H1 (cell line): ENCODE data around the gene COL11A2. TPM values are rescaled to one million over a fixed set of nuclear protein-coding genes. Genes with fewer than 3 reads are reported as not detected.

Source experiments
- CTCF ChIA-PET: fragments of 300-600 bp; sonication (Branson Sonifier 250); formaldehyde crosslinking; loops from one replicate; lab custom pipeline; 2021; ENCODE audit not compliant: partially characterized antibody; lab: Charles Lee
- POLR2A ChIA-PET: fragments of 300-600 bp; sonication (Branson Sonifier 250); formaldehyde crosslinking; loops from one replicate; lab custom pipeline; 2021; ENCODE audit warnings: inconsistent platforms; ENCODE audit not compliant: partially characterized antibody; lab: Charles Lee
- DNase-seq, 2 experiments: peaks; one replicate each; pipeline versions ENCODE4 v3.0.0 to v3.0.0-alpha.2; 2010 to 2022; ENCODE audit warnings: low spot score in 2 of 2, low read depth in 1 of 2, mixed read lengths in 1 of 2
- FAIRE-seq: peaks from 2 replicates; lab custom pipeline; 2011; peaks lifted over from hg19 to GRCh38; lab: Jason Lieb, UNC
- H2AFZ ChIP-seq: 2 replicates; pipeline ENCODE4 v1.8.1; 2012; ENCODE audit warnings: low read length, inconsistent platforms
- H2AK5ac ChIP-seq: 2 replicates; pipeline ENCODE4 v1.6.1; 2013; ENCODE audit warnings: low read depth, low read length
- H2BK120ac ChIP-seq: replicated peaks from 2 replicates; pipeline ENCODE3; 2013; ENCODE audit warnings: low read depth, low read length, inconsistent platforms
- H2BK12ac ChIP-seq: 2 replicates; pipeline ENCODE4 v1.6.1; 2013; ENCODE audit warnings: low read depth, low read length
- H2BK15ac ChIP-seq: 2 replicates; pipeline ENCODE4 v1.6.1; 2013; ENCODE audit warnings: low read length
- H2BK20ac ChIP-seq: 2 replicates; pipeline ENCODE4 v1.6.1; 2013; ENCODE audit warnings: low read length
- H2BK5ac ChIP-seq: 2 replicates; pipeline ENCODE4 v1.6.1; 2013; ENCODE audit warnings: low read depth, low read length
- H3K14ac ChIP-seq: 2 replicates; pipeline ENCODE4 v1.6.1; 2013; ENCODE audit warnings: inconsistent platforms; ENCODE audit not compliant: insufficient read length
- H3K18ac ChIP-seq: 2 replicates; pipeline ENCODE4 v1.6.1; 2013; ENCODE audit warnings: low read length; ENCODE audit errors: extremely low read depth
- H3K23ac ChIP-seq: 2 replicates; pipeline ENCODE4 v1.6.1; 2013; ENCODE audit warnings: inconsistent platforms; ENCODE audit not compliant: insufficient read length
- H3K23me2 ChIP-seq: 2 replicates; pipeline ENCODE4 v1.6.1; 2013; ENCODE audit warnings: low read depth, low read length
- H3K27ac ChIP-seq: 2 replicates; pipeline ENCODE4 v1.6.1; 2011; ENCODE audit warnings: low read depth, low read length, inconsistent platforms
- H3K27me3 ChIP-seq, 4 experiments: replicated peaks in 1 of 4; 1 replicate in 1 of 4; 2 replicates in 3 of 4; pipeline versions ENCODE4 v1.6.1 to v1.8.1; 2011 to 2013; ENCODE audit warnings: low read length in 3 of 4, mild to moderate bottlenecking in 3 of 4, inconsistent platforms in 2 of 4, mixed read lengths in 2 of 4, moderate library complexity in 1 of 4; ENCODE audit not compliant: control insufficient read depth in 3 of 4, insufficient read depth in 3 of 4; ENCODE audit errors: extremely low read depth in 1 of 4
- H3K36me3 ChIP-seq, 4 experiments: 2 replicates each; pipeline versions ENCODE4 v1.6.1 to v1.8.1; 2011 to 2013; ENCODE audit warnings: mild to moderate bottlenecking in 4 of 4, low read length in 3 of 4, moderate library complexity in 2 of 4, control low read depth in 1 of 4, inconsistent platforms in 1 of 4; ENCODE audit not compliant: insufficient read depth in 4 of 4, control insufficient read depth in 2 of 4
- H3K4ac ChIP-seq: replicated peaks from 2 replicates; pipeline ENCODE3; 2013; ENCODE audit warnings: low read length, low read depth, mixed read lengths, inconsistent platforms; ENCODE audit not compliant: insufficient read length
- H3K4me1 ChIP-seq, 4 experiments: replicated peaks in 1 of 4; 1 replicate in 1 of 4; 2 replicates in 3 of 4; pipeline versions ENCODE4 v1.6.1 to v1.8.1; 2011 to 2013; ENCODE audit warnings: low read length in 3 of 4, inconsistent platforms in 2 of 4, mixed read lengths in 1 of 4; ENCODE audit not compliant: insufficient read depth in 4 of 4, control insufficient read depth in 3 of 4
- H3K4me2 ChIP-seq, 2 experiments: 2 replicates each; pipeline versions ENCODE4 v1.6.1 to v1.8.1; 2011 to 2013; ENCODE audit warnings: low read depth in 2 of 2, low read length in 2 of 2, control low read depth in 1 of 2, inconsistent platforms in 1 of 2, mild to moderate bottlenecking in 1 of 2; ENCODE audit not compliant: insufficient read depth in 1 of 2
- H3K4me3 ChIP-seq, 4 experiments: fragments of 200-600, 300-600 bp in 1 of 4; sonication (generic), shearing (Covaris generic), sonication (Bioruptor Twin) in 1 of 4; 2 replicates each; pipeline versions ENCODE4 v1.5.1 to v1.8.1; 2011 to 2016; ENCODE audit warnings: low read length in 4 of 4, low read depth in 3 of 4, control low read depth in 2 of 4, inconsistent platforms in 2 of 4, mild to moderate bottlenecking in 2 of 4, mixed read lengths in 1 of 4, moderate library complexity in 1 of 4; ENCODE audit not compliant: insufficient read depth in 2 of 4; ENCODE audit errors: extremely low read depth in 1 of 4
- H3K56ac ChIP-seq: replicated peaks from 2 replicates; pipeline ENCODE3; 2013; ENCODE audit warnings: low read depth, mild to moderate bottlenecking, mixed read lengths, low read length, inconsistent platforms; ENCODE audit not compliant: insufficient read length
- H3K79me1 ChIP-seq: 2 replicates; pipeline ENCODE4 v1.6.1; 2013; ENCODE audit warnings: low read depth, low read length, control low read depth
- H3K79me2 ChIP-seq, 2 experiments: 2 replicates each; pipeline versions ENCODE4 v1.6.1 to v1.8.1; 2012 to 2013; ENCODE audit warnings: low read length in 2 of 2, mild to moderate bottlenecking in 2 of 2, inconsistent platforms in 1 of 2; ENCODE audit not compliant: insufficient read depth in 2 of 2, control insufficient read depth in 1 of 2
- H3K9ac ChIP-seq, 4 experiments: replicated peaks in 1 of 4; 1 replicate in 1 of 4; 2 replicates in 3 of 4; pipeline versions ENCODE4 v1.6.1 to v1.8.1; 2011 to 2013; ENCODE audit warnings: low read depth in 3 of 4, low read length in 3 of 4, control low read depth in 2 of 4, mild to moderate bottlenecking in 2 of 4, moderate library complexity in 2 of 4, inconsistent platforms in 1 of 4; ENCODE audit errors: extremely low read depth in 1 of 4
- H3K9me3 ChIP-seq, 2 experiments: 2 replicates each; pipeline versions ENCODE4 v1.6.1 to v1.8.1; 2012 to 2013; ENCODE audit warnings: mild to moderate bottlenecking in 2 of 2, moderate library complexity in 2 of 2, control low read depth in 1 of 2, inconsistent platforms in 1 of 2, low read depth in 1 of 2, low read length in 1 of 2, mixed read lengths in 1 of 2; ENCODE audit not compliant: insufficient read depth in 2 of 2
- H4K20me1 ChIP-seq, 2 experiments: replicated peaks in 1 of 2; 2 replicates each; pipeline versions ENCODE3 to v1.8.1; 2011 to 2013; ENCODE audit warnings: inconsistent platforms in 2 of 2, low read length in 2 of 2, mild to moderate bottlenecking in 1 of 2; ENCODE audit not compliant: insufficient read depth in 2 of 2, control insufficient read depth in 1 of 2
- H4K5ac ChIP-seq: 2 replicates; pipeline ENCODE4 v1.6.1; 2013; ENCODE audit warnings: low read length, low read depth, mixed read lengths, inconsistent platforms; ENCODE audit not compliant: insufficient read length
- H4K8ac ChIP-seq: 2 replicates; pipeline ENCODE4 v1.8.0; 2013; ENCODE audit warnings: mild to moderate bottlenecking, moderate library complexity, low read length, inconsistent platforms; ENCODE audit not compliant: insufficient read depth; ENCODE audit errors: extremely low read depth
- H4K91ac ChIP-seq: replicated peaks from 2 replicates; pipeline ENCODE3; 2013; ENCODE audit warnings: low read length, mixed read lengths, inconsistent platforms; ENCODE audit not compliant: insufficient read length
- CHD1 ChIP-seq: IDR thresholded peaks from 2 replicates; pipeline ENCODE4 v1.6.1; 2012; ENCODE audit warnings: low read depth, low read length, improper control_type of control experiment
- GTF2F1 ChIP-seq: IDR thresholded peaks from 2 replicates; pipeline ENCODE4 v1.6.1; 2012; ENCODE audit warnings: low read depth, low read length, improper control_type of control experiment, borderline replicate concordance
- MAFK ChIP-seq: IDR thresholded peaks from 2 replicates; pipeline ENCODE4 v1.6.1; 2012; ENCODE audit warnings: low read depth, mild to moderate bottlenecking, improper control_type of control experiment, low read length
- NANOG ChIP-seq: IDR thresholded peaks from 2 replicates; pipeline ENCODE4 v1.6.1; 2011; ENCODE audit warnings: low read length, low read depth, mild to moderate bottlenecking, inconsistent platforms; ENCODE audit not compliant: insufficient read depth, poor library complexity, severe bottlenecking
- POU5F1 ChIP-seq: IDR thresholded peaks from 2 replicates; pipeline ENCODE4 v1.6.1; 2011; ENCODE audit warnings: low read depth, mild to moderate bottlenecking, low read length, moderate library complexity
- SIN3A ChIP-seq, 2 experiments: IDR thresholded peaks in 1 of 2; conservative IDR thresholded peaks in 1 of 2; 2 replicates each; pipeline ENCODE4 v1.6.1; 2011 to 2012; ENCODE audit warnings: low read length in 2 of 2, improper control_type of control experiment in 1 of 2, low read depth in 1 of 2, mild to moderate bottlenecking in 1 of 2
- SP1 ChIP-seq: IDR thresholded peaks from 2 replicates; pipeline ENCODE4 v1.6.1; 2011; ENCODE audit warnings: low read depth, low read length
- SP2 ChIP-seq: IDR thresholded peaks from 2 replicates; pipeline ENCODE4 v1.6.1; 2012; ENCODE audit warnings: mild to moderate bottlenecking, low read length, inconsistent platforms
- TAF1 ChIP-seq: IDR thresholded peaks from 2 replicates; pipeline ENCODE4 v1.6.1; 2011; ENCODE audit warnings: mild to moderate bottlenecking, low read depth, low read length
- TEAD4 ChIP-seq: IDR thresholded peaks from 2 replicates; pipeline ENCODE4 v1.6.1; 2012; ENCODE audit warnings: low read depth, low read length, inconsistent platforms, mixed read lengths
- WGBS, 2 experiments: shearing (Covaris generic) in 1 of 2; methylation state at CpG; one replicate each; pipeline versions ENCODE4 v1.1.6 to v1.1.7; 2013 to 2015; ENCODE audit warnings: low lambda C conversion rate in 2 of 2, mixed read lengths in 2 of 2, inconsistent platforms in 1 of 2, low coverage in 1 of 2, missing lambda C conversion rate in 1 of 2; ENCODE audit not compliant: insufficient replicate concordance in 2 of 2, insufficient coverage in 1 of 2, insufficient read length in 1 of 2; ENCODE audit errors: extremely low coverage in 1 of 2, missing lambda C conversion rate in 1 of 2; 5-methylcytosine and 5-hydroxymethylcytosine counted together
- polyA plus RNA-seq, 7 experiments: library from polyadenylated mRNA; depleted of rRNA in 3 of 7; stranded (reverse) in 5 of 7; unstranded in 2 of 7; fragments of >200 nt in 5 of 7; fragments of 200-250 nt in 2 of 7; gene quantifications; 1 replicate in 5 of 7; 2 replicates in 1 of 7; 4 replicates in 1 of 7; pipeline versions ENCODE4 v1.2.1 to v1.2.3, GENCODE V29; 2011 to 2013; ENCODE audit warnings: missing spikeins in 2 of 7, mixed read lengths in 2 of 7
- total RNA-seq: library from RNA; stranded (reverse); fragmentation: NEBNext Ultra II Directional; extraction: Animal tissue kit (Norgen Biotek cat#: 25700); gene quantifications from 2 replicates; pipeline ENCODE4 v1.2.1, GENCODE V29; 2021
- TF ChIP-seq, protein P1 (sequence below): IDR thresholded peaks from 2 replicates; pipeline ENCODE4 v1.6.1; 2012; ENCODE audit warnings: low read length, inconsistent platforms
- TF ChIP-seq, protein P2 (sequence below): IDR thresholded peaks from 2 replicates; pipeline ENCODE4 v1.6.1; 2012; ENCODE audit warnings: inconsistent platforms

COL11A2 gene
- total and polyA plus RNA-seq, 2 of the 8 experiments (the other 6 are each of a cell fraction or from before 2014, with no cell fraction given) = 2.8 to 3.8 TPM

DNA sequence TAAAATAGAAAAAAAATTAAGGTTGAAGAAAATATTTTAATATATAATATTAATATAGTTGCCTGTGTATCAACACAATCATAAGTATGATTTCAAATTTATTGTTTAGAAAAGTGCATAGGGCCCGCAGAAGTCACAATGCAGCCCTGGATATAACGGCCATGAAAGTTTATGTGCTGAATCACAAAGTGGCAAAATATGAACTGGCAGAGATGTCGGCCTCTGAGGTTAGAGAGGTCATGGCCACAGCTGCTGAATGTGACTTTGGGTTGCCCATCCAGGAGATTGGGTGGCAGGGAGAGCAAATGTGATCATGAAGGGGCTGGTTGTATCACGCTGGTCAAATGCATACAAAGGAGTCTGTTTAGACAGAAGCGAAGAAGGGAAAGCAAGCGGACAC lies 35.7 kb downstream of the COL11A2 start:
- Histone ChIP-seq H3K23ac (no peak overlapping the region), H3K36me3 (no peaks in the 10 kb centered on the region), H2AFZ (no peak overlapping the region), H3K4ac (no peak overlapping the region), H4K91ac (no peak overlapping the region), H4K20me1 (no peaks in the 10 kb centered on the region), H2BK5ac (no peak overlapping the region), H3K4me3 (no peak overlapping the region), H2AK5ac (no peak overlapping the region), H3K9me3 (no peaks in the 10 kb centered on the region; a peak in 1 of 4 replicates), H2BK12ac (no peak overlapping the region), H3K79me1 (no peaks in the 10 kb centered on the region), H3K9ac (no peak overlapping the region; a peak in 1 of 7 replicates), H4K8ac (no peak overlapping the region), H3K4me1 (peaks cover 0 to 3% (median 0%) of the 10 kb centered on the region in 4 experiments; a peak in 2 of 7 replicates), H3K23me2 (peaks cover under 1% of the 10 kb centered on the region; the same call in 1 of the 2 replicates), H3K18ac (no peak overlapping the region), H2BK120ac (no peak overlapping the region), H2BK15ac (no peak overlapping the region), H3K56ac (no peak overlapping the region), H2BK20ac (no peak overlapping the region), H3K14ac (no peak overlapping the region), H3K79me2 (no peaks in the 10 kb centered on the region), H3K27ac (no peak overlapping the region), H4K5ac (no peak overlapping the region), H3K4me2 (no peak overlapping the region), H3K27me3 (no peaks in the 10 kb centered on the region)
- ChIA-PET CTCF (interaction anchor here (0.6 to 9.5 kb wide), 8 partner anchors 8 to 167 kb away, joined by 3 to 69 read pairs (median 4); no protein-coding TSS in a partner anchor), POLR2A (no interaction called here)
- no peak for DNase-seq
- FAIRE-seq = no peak
- 89% methylated on average over 6 of the region's 6 CpGs; no CpG with 5 or more reads in 1 of the 2 experiments for WGBS, 2 experiments
- no peak for TF ChIP-seq TEAD4
- TF ChIP-seq GTF2F1 = no peak
- TF ChIP-seq SP1 = no peak
- no peak for TF ChIP-seq SP2
- TF ChIP-seq, protein P1, sequence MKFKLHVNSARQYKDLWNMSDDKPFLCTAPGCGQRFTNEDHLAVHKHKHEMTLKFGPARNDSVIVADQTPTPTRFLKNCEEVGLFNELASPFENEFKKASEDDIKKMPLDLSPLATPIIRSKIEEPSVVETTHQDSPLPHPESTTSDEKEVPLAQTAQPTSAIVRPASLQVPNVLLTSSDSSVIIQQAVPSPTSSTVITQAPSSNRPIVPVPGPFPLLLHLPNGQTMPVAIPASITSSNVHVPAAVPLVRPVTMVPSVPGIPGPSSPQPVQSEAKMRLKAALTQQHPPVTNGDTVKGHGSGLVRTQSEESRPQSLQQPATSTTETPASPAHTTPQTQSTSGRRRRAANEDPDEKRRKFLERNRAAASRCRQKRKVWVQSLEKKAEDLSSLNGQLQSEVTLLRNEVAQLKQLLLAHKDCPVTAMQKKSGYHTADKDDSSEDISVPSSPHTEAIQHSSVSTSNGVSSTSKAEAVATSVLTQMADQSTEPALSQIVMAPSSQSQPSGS = no peak
- no peak for TF ChIP-seq CHD1
- TF ChIP-seq MAFK = no peak
- TF ChIP-seq, protein P2, sequence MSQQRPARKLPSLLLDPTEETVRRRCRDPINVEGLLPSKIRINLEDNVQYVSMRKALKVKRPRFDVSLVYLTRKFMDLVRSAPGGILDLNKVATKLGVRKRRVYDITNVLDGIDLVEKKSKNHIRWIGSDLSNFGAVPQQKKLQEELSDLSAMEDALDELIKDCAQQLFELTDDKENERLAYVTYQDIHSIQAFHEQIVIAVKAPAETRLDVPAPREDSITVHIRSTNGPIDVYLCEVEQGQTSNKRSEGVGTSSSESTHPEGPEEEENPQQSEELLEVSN = no peak
- no peak for TF ChIP-seq POU5F1
- no peak for TF ChIP-seq NANOG
- no peak for TF ChIP-seq SIN3A (conservative IDR thresholded peaks at IDR 0.05 in 1 of 2, IDR thresholded peaks at IDR 0.05 in 1 of 2; ENCODE audit: low read depth in 1 of 2, low read length in 2 of 2)
- no peak for TF ChIP-seq TAF1
